Anterior cingulate cortex (tissue), 58 donors: ENCODE data around the gene MB.

ENCODE experiments used
- DNase-seq, 58 donors: peaks; one replicate each; lab custom pipeline; 2025; lab: John Stamatoyannopoulos, UW

Gene MB

DNA sequence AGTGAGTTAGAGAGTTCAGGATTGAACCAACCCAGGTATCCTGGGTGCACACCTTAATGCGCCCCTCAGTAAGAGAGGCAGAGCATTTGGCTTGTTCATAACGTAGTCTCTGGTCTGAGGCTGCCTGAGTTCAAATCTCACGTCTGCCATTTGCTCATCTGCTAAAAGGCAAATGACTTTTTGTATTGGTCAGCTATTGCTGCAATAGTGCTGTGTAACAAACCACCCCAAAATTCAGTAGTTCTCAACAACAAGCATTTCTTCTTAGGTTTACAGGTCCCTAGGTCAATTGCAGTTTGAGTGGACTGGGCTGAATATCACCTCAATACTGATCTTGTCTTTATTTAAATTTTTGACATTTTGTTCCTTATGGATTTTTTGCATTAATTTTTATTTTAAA is 58.4 kb downstream of the MB start:
- DNase-seq: no peak

DNA sequence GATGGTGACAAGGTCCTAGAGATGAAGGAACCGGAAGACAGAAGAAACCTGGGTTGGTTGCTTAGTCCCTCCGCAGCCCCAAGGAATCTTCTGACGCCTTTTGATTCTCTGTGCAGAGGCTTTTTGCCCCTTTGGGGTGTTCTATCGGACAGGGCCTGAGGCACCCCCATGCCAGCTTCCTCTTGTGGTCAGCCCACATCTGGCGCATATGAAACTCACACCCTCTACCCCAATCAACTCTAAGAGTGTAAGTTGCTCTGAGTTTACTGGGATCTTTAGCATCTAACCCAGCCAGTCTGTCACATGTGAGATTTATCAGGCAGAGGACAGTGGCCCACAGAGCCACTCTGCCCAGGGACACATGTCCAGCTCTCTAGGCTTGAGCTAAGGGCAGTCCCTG is 59.1 kb downstream of the MB start:
- no peak for DNase-seq
